HG02981 (cell line): ENCODE results near the gene NEURL2.
A peak's percentile ranks its signal among the peaks of the same experiment; 100 is the strongest.
"Not testable (repeated sequence)": the region's sequence is repeated elsewhere in the genome, so short reads cannot be mapped to it uniquely, and the experiment has no call there.

Source experiments
- ATAC-seq: cut with Tn5 transposase; IDR thresholded peaks from one replicate; pipeline ENCODE4 v1.9.1; 2021; ENCODE audit warnings: mild to moderate bottlenecking, moderate library complexity; ENCODE audit not compliant: unreplicated experiment

NEURL2 gene

DNA sequence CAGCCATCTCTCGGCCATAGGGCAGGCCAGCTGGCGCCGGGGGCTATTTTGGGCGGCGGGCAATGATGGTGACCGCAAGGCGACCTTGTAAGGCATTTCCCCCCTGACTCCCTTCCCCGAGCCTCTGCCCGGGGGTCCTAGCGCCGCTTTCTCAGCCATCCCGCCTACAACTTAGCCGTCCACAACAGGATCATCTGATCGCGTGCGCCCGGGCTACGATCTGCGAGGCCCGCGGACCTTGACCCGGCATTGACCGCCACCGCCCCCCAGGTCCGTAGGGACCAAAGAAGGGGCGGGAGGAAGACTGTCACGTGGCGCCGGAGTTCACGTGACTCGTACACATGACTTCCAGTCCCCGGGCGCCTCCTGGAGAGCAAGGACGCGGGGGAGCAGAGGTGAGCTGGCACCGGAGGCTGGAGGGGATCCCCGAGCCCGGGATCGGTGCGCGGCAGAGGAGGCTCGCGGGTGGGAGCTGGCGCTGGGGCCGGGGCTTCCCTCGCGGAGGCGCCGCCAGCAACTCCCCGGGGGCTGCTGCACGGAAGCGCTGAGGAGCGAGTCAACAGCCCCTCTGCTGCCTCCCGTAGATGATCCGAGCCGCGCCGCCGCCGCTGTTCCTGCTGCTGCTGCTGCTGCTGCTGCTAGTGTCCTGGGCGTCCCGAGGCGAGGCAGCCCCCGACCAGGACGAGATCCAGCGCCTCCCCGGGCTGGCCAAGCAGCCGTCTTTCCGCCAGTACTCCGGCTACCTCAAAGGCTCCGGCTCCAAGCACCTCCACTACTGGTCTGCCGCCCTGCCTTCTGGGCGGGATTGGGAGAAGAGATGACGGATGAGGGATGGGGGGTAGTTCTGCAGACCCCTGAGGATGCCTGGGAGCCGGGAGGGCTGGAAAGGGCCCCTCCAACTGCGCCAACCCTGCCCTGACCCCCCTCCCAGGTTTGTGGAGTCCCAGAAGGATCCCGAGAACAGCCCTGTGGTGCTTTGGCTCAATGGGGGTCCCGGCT is at the start of gene NEURL2, which contains the start of gene CTSA:
NEURL2 (minus strand) TSS at position 224 of the 999 bp plus-strand sequence; CDS start at position 7, 217 bp downstream.
CTSA (plus strand) TSS at position 351 of the 999 bp plus-strand sequence; CDS start at position 585, 234 bp downstream.
- peak; percentile 70 for ATAC-seq

DNA sequence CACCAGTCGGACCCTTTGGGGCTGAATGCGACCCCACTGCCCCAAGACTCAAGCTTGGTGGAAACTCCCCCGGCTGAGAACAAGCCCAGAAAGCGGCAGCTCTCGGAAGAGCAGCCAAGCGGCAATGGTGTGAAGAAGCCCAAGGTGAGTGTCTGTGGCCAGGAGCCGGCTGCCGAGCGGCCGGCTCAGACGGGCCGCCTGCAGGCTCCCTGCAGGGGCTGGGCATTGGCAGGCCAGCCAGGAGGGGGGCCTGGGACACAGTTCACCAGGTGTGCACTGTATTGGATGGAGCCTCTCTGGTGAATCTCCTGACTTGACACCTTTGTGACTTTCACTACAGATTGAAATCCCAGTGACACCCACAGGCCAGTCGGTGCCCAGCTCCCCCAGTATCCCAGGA is 49.5 kb upstream of the NEURL2 start:
- no peak for ATAC-seq

DNA sequence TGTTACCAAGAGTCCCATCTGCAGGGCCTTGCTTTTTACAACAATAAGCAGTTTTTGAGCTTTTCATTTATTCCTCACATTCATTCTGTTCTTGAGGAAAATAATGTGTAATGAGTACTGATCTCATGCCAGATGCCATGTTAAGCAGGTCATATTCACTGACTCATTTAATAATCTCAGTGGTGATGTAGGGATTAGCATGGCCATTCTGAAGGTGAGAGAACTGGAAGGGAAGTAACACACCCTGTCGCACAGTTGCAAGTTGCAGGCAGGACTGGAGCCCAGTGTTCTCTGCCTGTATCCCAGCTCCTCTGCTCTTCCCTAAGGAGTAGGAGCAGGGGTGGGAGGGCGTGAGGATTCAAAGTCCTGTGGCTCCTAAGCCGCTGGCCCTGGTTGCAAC is 49.0 kb upstream of the NEURL2 start:
- ATAC-seq, result no peak

DNA sequence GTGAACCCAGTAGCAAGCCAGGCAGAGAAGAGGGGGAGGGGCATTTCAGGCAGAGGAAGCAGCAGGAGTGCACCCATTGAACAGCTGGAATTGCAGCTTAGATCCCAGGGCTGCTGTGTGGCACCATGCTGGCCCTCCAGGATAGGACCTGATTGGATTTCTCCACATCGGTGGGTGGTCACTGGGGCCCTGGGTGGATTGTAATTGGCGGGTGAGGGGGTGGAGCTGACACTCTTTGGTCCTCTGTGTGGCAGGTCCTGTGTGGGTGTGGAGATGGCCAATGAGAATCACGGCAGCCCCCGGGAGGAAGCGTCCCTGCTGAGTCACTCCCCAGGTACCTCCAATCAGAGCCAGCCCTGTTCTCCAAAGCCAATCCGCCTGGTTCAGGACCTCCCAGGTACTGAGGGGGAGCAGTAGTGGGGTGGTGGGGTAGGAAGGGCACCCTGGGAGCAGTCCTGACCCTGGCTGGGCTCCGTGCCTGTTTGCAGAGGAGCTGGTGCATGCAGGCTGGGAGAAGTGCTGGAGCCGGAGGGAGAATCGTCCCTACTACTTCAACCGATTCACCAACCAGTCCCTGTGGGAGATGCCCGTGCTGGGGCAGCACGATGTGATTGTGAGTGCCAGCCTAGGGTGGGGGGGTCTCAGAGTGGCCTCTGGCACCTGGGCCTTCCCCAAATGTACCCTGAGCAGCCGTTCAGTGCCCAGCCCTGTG is 47.9 kb upstream of the NEURL2 start:
- no peak for ATAC-seq

GRCh38 chr20:45937765-45938164 is 46.8 kb upstream of the NEURL2 start:
- no peak for ATAC-seq

DNA sequence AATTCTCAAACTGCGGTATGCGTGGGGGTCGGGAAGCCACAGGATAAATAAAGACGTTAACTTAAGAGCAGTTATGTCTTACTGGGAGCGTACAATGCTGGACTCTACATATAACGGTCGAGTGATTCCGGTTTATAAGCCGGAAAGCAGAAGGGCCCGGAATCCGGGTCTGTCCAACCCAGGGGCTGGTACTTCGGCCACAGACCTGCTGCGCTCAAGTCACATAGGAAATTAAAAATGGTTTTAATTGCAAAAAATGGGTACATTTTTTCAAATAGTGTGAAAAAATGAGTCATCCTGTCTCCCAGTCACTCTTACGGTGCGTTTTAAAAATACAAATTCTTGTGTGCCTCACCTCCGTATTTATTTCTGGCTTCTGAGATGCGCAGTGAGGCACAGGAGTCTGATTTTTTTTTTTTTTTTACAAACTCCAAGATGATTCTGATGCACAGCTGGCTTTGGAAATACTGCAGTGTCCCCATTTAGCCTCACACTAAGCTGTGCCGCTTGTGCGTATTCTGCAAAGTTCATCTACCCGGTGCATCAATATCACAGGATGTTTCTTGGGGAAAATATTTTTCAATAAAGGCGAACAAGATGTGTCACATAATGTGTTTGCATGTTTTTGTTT is 44.5 kb upstream of the NEURL2 start:
- no peak for ATAC-seq

DNA sequence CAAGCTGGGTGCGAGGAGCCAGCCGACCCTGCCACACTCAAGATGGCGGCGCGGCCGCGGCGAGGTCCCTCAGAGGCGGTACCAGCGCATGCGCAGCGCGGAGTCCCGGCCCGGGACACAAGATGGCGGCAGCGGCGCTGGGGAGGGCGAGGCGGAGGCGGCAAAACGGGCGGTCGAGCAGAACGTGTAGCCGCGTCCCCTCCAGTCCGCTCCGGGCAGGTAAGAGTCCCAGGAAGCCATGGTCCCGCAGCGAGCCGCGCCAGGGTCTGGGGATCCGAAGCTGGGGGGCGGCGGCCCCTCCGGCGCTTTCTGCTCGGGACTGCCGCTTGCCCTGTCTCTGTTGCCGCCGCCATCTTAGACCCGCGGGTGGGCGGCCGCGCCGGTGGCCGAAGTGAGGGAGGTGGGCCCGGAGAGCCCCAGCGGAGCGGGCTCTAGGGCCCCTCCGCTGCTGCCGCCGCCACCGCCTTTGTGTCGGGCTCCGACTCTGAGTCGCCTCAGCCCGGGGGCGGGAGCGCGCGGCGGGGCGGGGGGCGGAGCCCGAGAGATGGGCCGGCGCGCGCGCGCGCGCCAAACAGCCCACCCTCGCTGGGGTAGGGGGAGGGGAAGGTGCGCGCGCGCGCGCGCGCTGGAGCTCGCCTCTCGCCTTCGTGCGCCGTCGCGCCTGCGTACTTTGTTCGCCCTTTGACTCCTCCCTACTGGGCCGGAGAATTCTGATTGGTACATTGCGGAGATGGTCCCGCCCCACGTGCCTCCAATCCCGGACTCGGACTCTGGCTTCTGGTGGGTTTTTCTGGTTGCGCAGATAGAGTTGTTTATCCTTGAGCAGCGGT is 43.8 kb upstream of the NEURL2 start, which contains the start of gene PCIF1:
PCIF1 (plus strand) TSS at position 98 of the 830 bp plus-strand sequence. CDS start 4,317 bp downstream, outside the sequence.
- ATAC-seq, result peak; percentile 83

GRCh38 chr20:45934046-45934585 is 43.1 kb upstream of the NEURL2 start:
- ATAC-seq, result peak; percentile 3

GRCh38 chr20:45933266-45934045 is 42.4 kb upstream of the NEURL2 start:
- no peak for ATAC-seq

GRCh38 chr20:45931680-45932079 is 40.7 kb upstream of the NEURL2 start:
- ATAC-seq, result not testable (repeated sequence)

DNA sequence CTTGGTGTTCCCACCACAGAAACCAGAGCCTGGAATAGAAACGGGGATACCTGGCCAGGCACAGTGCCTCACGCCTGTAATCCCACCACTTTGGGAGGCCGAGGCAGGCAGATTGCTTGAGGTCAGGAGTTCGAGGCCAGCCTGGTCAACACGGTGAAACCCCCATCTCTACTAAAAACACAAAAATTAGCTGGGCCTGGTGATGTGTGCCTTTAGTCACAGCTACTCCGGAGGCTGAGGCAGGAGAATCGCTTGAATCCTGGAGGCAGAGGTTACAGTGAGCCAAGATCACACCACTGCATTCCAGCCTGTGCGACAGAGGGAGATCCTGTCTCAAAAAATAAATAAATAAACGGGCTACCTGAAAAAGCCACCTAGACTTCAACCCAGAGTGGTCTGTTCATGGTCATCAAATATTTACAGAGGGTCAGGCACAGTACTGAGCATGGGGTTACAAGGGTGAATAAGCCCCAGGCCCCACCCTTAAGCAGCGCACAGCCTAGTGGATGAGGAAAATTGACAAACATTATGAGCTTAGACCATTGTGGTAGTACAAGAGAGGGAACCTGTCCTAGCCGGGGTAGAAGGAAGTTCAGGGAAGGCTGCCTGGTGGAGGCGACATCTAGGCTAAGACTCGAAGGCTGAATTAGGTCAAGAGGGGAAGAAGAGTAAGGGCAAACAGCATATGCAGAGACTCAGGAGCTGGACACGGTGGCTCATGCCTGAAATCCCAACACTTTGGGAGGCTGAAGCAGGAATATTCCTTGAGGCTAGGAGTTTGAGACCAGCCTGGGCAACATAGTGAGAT is 36.3 kb upstream of the NEURL2 start:
- no peak for ATAC-seq

- no peak for ATAC-seq
These were observed 35.7 kb upstream of the NEURL2 start for GRCh38 chr20:45926731-45927070.

- no peak for ATAC-seq
These were observed 35.0 kb upstream of the NEURL2 start for GRCh38 chr20:45925821-45926506.

GRCh38 chr20:45924391-45925261 is 33.6 kb upstream of the NEURL2 start:
- ATAC-seq, result no peak

DNA sequence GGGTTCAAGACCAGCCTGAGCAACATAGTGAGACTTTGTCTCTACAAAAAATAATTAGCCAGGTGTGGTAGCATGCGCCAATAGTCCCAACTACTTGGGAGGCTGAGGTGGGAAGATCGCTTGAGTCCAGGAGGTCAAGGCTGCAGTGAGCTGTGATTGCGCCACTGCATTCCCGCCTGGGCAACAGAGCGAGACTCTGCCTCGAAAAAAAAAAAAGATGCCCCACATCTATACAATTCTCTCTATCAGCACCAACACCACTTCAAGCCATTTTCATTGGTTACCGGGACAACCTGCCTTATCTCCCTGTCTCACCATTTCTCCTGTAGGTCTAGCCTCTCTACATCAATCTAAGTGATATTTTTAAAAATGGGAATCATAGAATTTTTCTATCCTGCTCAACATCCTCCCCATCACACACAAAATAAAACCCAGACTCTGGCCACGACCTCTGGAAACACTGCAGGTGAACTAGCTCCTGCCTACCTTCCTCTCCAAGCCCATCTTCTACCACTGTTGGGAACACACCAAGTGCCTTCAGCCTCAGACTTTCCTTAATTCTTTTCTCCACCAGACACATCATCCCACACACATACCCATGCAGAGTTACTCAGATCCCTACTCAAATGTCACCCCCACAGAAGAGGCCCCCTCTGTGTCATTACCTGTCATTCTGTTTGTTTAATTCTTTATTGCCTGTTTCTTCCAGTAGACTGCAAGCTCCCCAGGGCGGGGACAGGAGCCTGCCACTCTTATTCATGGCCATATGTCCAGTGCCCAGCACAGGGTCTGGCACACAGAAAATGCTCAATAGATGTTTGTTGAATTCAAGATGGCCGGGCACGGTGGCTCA is 30.6 kb upstream of the NEURL2 start:
- ATAC-seq, result no peak
